Posterior cingulate gyrus (tissue), 11 donors: Measurements from ENCODE around the gene KRTAP22-2.

Experiments used
- DNase-seq, 10 donors: peaks; one replicate each; pipeline versions ENCODE4 v3.0.0 to v3.0.0-alpha.2; 2020 to 2021; ENCODE audit warnings: mixed read lengths in 3 of 10
- intact Hi-C: fragments of 100-400 bp; cut with DNase I; formaldehyde crosslinking; loops from one replicate; pipeline ENCODE4 v1.15.1; 2023

The KRTAP22-2 gene

DNA sequence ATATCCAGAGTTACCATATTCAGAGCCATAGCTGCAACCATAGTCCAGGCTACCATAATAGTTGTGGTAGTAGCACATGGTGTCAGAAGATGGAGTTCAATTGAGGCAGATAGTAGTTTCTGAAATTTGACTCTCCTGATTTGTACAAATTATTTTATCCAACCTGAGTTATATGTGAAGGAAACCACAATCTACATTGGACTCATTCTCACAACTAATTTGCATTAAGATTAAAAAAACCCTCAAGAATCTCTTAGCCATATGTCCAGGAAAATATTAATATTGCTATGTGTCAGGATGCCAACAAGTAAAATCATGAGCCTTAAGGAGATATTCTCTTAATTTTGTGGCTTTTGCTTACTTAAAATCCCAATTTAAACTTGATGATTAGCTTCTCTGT is at the start of gene KRTAP22-2:
KRTAP22-2 (minus strand) TSS at position 101 of the 400 bp plus-strand sequence.
- no peak for DNase-seq
- intact Hi-C loops = no loop called here

DNA sequence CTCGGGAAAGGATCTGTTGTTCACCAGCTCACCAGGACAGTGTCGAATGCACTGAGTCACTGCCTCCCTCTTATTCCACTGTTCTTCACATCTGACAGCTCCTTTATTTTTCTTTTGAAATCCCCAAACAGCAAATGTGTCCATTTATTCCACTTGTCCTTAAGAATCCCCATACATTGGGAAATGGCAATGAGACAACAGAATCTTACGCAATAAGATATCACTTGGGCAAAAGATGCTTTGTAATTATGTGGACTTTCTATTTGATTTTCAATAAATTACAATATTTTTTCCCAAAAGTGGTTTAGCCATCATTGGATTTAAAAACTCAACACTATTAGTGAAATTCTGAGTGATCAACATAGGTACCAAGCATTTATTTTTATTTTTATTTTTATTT is 48.5 kb upstream of the KRTAP22-2 start:
- intact Hi-C loops = no loop called here
- no peak for DNase-seq

DNA sequence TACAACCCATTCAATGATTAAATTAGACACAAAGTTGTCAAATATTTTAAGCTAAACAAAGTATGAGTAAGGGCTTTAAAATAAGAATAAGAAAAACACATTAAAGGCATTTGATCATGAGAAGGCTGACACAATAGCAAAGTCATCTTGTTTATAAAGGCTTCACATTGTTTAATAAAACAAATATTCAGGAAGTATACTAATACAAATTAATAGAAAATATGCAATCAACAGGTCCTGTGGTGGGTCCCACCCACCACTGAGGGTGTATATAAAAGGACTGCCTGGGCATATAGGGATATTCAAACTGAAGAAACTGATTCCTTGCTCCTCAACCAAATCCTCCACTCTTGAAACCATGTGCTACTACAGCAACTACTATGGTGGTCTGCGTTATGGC is 44.7 kb upstream of the KRTAP22-2 start, which contains the start of gene KRTAP20-2:
KRTAP20-2 (plus strand) TSS at position 301 of the 400 bp plus-strand sequence; CDS start at position 359, 58 bp downstream.
- intact Hi-C loops = no loop called here
- DNase-seq = no peak

DNA sequence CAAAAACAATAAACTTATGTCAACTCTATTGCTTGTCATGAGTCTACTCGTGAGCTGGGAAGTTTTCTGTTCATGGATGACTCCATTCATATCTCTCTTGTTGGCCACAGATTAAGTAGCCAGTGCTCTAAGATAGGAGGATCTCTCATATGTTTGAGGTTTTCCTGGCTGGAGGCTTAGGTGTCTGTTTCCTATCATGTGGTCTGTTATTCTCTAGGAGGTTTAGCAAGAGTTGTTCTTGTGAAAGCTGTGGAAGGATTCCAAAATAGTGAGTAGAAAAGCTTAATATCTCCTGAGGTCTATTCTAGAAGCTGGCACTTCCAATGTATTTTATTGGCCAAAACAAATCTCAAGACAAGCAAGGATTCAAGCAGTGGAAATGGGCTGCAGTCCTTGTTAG is 39.0 kb upstream of the KRTAP22-2 start:
- no peak for DNase-seq
- intact Hi-C loops = no loop called here

DNA sequence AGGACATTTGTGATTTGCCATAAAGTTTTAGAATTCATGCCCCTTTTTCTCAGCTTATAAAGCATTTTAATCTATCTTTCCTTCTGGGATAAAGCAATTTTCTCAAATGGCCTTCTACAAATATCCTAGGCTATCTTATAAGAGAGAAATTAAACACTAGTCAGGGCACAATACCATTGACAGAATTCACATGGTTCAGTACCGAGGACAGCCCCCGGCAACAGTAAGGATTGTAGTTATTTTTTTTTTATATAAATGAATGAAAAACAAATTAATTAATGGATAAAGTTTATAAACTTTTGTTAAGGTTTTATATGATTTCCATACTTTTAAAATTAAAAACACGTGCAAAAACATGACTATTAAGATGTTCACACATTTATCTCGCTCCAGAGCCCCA is 37.9 kb upstream of the KRTAP22-2 start:
- intact Hi-C loops = no loop called here
- no peak for DNase-seq

DNA sequence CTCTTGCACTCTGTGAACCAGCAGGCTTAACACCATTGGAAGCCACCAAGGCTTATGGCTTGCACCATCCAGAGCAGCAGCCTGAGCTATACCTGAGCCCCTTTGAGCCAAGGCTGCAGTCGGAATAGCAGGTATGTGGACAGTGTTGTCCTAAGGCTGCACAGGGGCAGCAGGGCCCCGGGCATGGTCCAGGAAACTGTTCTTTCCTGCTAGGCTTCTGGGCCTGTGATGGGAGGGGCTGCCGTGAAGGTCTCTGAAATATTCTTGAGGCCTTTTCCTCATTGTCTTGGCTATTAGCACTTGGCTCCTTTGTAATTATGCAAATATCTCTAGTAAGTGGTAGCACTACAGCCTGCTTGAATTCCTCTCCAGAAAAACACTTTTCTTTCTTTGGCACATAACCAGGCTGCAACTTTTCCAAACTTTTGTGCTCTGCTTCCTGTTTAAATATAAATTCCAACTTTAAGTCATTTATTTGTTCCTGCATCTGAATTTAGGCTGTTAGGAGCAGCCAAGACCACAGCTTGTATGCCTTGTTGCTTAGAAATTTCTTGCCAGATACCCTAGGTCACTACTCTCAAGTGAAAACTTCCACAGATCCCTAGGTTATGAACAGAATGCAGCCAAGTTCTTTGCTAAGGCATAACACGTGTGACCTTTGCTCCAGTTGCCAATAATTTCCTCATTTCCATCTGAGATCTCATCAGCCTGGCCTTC is 35.4 kb upstream of the KRTAP22-2 start:
- intact Hi-C loops = no loop called here

DNA sequence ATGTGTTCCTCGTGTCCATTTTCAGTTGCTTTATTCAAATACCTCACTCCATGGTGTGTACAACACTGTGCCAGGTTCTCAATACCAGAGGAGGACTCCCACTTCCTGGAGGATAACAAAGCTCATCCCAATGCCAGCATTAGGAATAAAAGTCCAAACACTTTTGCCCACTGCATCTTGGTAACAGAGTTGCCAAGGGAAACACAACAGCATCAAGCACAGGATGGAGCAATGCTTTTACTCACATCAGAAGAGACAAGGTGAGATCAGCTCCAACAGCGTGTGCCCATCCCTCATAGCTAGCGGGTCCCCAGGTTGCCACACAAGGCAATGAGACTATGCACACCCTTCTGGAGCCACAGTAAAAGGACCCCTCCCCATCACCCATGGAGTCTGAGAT is 33.2 kb upstream of the KRTAP22-2 start:
- DNase-seq = peak in 1 of 10 donors; percentile 24
- intact Hi-C loops = no loop called here

More for the DNA sequence above, 35.4 kb upstream of the KRTAP22-2 start:
- peak in 1 of 10 donors; percentile 66 for DNase-seq

DNA sequence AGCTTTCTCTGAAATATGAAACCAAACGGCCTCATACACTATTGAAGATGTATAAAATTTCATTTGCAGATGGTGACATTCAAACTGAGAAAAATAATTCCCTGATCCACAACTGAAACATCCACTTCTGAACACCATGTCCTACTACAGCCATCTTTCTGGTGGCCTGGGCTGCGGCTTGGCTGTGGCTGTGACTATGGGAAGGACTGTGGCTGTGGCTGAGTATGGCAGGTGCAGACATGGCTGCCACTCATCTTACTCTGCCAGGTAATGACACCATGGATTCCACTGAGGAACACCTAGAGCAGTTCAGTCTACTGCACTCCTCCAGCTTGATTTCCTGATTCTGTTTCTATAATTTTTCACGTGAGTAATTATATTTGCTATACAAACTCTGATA is 30.3 kb upstream of the KRTAP22-2 start, which contains the start of gene KRTAP20-4:
KRTAP20-4 (plus strand) TSS at position 106 of the 400 bp plus-strand sequence.
- intact Hi-C loops = no loop called here
- peak in 2 of 10 donors; percentile 22 to 62 for DNase-seq

DNA sequence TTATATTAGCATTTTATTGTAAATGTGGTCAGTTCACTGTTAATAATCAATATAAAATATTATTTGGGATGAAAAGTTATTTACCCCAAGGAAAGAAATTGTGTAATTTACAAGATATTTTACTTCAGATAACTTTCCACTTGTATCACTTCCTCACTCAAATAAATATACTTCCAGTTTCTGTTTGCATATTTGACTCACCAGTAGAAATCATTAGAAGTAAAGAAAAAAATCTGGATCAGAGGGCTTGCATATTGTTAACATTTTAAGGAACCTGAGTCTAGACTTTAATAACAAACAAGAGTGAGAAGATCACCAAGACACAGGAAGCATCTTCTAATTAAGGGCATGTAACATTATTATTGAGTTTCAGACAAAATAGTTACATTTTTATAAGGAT is 29.9 kb upstream of the KRTAP22-2 start:
- DNase-seq = no peak
- intact Hi-C loops = no loop called here

DNA sequence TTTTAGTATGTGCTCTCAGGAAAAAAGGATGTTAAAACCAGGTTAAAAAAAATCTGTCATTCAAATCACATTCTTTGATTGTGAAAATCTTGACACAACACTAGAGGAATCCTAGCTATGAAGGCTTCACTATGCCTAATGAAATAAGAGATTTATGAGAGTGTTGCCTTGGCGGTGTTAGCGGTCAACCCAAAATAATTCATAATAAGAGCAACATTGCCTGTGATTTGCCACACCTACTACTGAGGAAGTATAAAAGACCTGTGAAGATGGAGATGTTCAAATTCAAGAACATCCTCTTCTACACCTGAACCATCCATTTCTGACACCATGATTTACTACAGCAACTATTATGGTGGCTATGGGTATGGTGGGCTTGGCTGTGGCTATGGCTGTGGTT is 25.9 kb upstream of the KRTAP22-2 start, which contains the start of gene KRTAP20-1:
KRTAP20-1 (plus strand) TSS at position 301 of the 400 bp plus-strand sequence; CDS start at position 331, 30 bp downstream.
- no peak for DNase-seq
- intact Hi-C loops = no loop called here

DNA sequence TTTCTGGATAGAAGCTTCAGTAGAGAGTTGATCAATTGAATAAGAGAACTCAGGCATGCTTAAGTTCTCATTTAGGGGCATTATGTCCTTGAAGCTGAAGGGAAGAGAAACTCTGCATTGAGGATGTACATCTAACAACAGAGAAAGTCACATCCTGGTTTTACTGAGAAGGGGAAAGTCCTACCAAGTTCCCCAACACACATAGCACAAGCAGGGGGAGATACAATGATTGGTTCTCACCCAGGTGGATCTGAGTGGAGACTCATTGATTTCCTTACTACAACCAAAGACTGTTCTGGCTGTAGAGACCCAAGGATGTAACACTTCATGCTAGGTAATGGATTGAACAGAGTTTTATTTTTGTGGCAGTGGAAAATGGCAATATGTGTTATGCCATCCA is 25.0 kb upstream of the KRTAP22-2 start:
- intact Hi-C loops = no loop called here
- DNase-seq = no peak

DNA sequence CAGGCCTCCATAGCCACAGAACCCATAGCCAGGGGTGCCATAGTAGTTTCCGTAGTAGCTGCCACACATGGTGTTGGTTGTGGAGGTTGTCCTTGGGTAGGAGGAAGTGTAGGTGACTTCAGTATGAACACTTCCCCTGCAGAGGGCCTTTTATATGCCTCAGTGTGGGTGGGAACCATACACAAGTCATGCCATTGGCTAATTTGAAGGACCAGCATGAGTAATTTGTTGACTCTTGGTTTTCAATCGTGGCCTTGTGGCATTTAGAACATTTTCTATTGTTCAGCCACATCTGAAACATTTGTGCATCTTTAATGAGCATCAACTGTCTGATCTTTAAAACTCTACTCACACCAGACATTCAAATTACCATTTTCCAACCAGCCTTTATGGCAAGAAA is 23.6 kb upstream of the KRTAP22-2 start, which contains the start of gene KRTAP6-1:
KRTAP6-1 (minus strand) TSS at position 95 of the 400 bp plus-strand sequence; CDS start at position 69, 26 bp downstream.
- intact Hi-C loops = no loop called here
- no peak for DNase-seq

DNA sequence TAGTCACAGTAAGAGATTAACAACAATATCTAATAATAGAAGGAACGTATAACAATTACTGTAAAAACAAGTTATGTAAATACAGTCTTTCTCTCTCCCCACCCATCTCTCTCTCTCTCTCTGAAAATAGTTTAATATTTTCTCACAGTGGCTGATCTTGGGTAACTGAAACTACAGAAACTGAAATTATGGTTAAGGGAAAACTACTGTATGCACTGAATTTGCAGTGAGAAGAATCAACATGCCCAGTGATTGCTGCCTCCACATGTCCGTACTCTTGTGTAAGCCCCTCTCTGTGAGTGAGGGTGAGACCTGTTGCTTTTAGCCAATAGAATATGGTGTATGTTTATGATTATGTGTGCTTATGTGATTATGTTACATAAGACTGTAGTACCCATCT is 21.9 kb upstream of the KRTAP22-2 start:
- intact Hi-C loops = no loop called here
- DNase-seq = no peak

DNA sequence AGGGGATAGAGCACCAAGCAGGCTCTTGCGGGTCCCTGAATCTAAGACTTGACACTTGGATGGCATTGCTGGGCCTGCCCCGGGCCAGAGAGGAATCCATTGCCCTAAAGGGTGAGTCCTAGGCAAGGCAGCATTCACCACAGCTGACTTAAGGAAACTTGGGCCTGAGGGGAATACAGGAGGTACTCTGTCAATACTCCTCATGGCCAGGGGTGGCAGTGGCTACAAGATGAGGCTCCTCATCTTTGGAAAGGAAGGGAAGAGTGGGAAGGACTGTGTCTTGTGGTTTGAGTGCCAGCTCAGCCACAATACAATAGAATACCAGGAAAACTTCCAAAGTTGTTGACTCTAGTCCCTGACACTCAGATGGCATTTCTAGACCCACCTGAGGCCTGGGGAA is 15.8 kb upstream of the KRTAP22-2 start:
- no peak for DNase-seq
- intact Hi-C loops = no loop called here

DNA sequence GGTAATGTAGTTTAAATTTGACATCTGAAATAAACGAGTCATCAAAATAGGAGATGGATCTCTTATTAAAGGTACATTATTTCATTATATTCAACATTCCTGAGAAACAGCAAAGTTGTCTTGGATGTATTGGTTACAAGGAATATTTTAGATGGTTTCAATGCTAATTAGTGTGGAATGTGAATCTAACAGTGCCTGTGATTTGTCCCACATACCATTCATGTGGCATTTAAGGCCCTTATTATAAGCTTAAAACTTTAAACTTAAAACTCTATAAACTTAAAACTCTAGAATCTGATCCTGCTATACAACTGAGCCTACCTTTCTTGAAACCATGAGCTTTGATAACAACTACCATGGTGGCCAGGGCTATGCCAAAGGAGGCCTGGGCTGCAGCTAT is 10.6 kb upstream of the KRTAP22-2 start, which contains the start of gene KRTAP22-1:
KRTAP22-1 (plus strand) TSS at position 301 of the 400 bp plus-strand sequence.
- intact Hi-C loops = no loop called here
- no peak for DNase-seq

DNA sequence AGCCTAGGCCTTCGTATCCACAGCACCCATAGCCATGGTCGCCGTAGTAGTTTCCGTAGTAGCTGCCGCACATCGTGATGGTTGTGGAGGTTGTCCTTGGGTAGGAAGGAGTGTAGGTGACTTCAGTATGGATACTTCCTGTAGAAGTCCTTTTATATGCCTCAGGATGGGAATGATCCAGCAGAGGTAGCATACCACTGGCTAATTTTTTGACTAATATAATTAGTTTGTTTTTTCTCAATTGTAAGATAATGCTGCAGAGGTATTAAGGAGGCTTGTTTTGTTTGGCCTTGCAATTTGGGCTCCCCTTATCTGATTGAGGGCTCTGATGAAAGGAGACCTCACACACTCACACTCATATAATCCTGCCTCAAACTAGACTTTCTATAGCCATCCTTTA is 8.6 kb upstream of the KRTAP22-2 start, which contains the start of gene KRTAP6-2:
KRTAP6-2 (minus strand) TSS at position 101 of the 400 bp plus-strand sequence; CDS start at position 73, 28 bp downstream.
- intact Hi-C loops = no loop called here
- peak in 1 of 10 donors; percentile 67 for DNase-seq

DNA sequence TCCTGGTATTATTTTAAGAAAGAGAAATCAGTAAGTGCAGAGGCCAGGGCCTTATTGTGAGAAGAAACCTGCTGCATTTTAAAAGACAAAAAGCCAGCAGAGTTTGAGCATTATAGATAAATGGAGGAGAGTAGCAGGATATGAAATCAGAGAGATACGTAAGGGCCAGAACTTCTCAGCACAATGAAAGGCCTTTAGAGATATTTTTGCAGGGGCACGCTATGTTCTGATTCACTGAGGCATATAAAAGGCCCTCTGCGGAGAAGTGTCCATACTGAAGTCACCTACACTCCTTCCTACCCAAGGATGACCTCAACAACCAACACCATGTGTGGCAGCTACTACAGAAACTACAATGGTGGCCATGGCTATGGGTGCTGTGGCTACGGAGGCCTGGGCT is 1.9 kb upstream of the KRTAP22-2 start, which contains the start of gene KRTAP6-3:
KRTAP6-3 (plus strand) TSS at position 301 of the 400 bp plus-strand sequence; CDS start at position 307, 6 bp downstream.
- no peak for DNase-seq
- intact Hi-C loops = no loop called here

DNA sequence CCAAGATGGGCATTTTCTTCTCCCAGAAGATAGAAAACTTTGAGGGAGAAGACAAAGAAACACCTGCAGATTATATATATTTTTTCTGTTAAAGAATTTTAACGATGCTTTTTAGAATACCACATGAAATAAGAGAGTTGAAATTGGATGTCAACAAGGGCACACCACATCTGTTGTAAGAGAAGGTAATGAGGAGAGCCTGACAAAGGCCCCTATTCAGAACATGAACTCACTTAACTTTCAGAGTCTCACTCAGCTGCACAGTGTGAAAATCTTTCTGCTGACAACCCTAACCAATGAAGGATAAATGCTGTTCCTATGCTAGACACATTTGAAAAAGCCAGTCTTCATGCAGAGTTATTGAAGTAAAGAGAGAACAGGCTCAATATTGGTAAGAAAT is 7.3 kb downstream of the KRTAP22-2 start:
- no peak for DNase-seq
- intact Hi-C loops = no loop called here

DNA sequence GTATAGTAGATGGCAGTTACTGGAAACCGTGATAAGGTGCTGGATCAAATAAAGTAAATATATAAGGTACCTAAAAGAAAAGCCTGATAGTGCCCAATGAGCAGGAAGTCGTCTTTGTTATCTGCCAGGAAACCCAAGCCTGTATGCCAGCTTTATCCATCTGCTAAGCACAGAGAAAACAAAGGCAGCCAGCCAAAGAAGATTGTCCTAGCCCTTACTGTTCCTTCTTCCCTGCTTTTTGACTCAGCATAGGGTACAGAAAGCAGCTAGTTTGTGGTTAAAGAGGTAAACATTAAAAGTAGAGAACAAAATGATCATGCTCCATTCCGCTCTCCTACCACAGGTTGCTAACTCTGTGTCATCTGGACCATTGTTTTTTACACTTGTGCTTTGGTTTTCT is 10.1 kb downstream of the KRTAP22-2 start:
- no peak for DNase-seq
- intact Hi-C loops = no loop called here

DNA sequence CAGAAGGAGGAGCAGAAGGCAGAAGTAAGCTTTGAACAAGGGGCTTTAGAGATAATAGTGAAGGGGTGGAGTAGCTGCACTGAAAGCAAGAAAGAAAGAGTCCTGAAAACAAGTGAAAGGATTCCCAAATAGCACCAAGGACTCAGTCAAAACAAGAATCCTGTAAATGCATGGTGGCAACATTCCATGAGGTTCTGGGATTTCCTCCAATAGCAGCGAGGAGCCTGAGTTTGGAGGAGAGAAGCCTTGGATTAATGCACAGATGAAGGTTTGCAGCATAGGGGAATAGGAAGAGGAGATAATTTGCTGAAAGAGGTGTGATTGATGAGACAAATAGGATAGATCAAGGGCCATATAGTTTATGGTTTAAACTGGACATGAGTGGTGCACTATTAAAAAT is 10.9 kb downstream of the KRTAP22-2 start:
- no peak for DNase-seq
- intact Hi-C loops = no loop called here

DNA sequence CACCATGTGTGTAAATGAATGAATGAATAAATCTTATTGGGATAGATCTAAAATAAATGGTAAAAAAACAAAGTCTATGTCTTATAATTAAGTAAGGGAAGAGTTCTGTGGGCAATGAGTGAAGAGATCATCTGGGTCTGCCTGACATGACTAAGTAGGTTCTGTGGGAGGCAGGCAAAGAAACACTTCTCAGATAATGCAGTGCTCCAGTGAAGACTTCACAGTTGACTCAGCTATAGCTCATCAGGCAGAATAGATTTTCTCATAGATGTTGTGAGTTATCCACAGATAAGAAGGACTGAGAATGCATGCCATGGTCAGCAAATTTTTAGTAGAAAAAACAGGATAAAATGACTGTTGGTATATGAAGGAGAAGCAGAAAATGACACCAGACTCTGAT is 12.4 kb downstream of the KRTAP22-2 start:
- DNase-seq = no peak
- intact Hi-C loops = no loop called here

DNA sequence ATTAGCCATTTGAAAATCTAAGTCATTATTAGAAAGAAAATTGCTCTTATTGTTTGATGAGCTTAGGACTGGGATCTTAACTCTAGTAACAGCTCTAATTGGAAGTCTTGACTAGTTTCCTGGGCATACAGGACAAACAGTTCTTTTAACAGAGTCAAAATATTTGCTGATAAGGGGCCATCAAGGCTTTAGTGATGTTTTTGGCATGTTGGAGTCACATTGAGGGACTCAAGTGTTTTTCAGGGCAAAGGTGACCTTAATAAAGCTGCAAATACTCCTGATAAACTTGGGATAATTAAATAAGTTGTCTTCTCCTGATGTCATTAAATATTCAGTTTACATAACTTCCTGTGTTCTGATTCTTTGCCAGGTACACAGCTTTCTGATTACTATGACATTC is 22.6 kb downstream of the KRTAP22-2 start:
- intact Hi-C loops = no loop called here
- no peak for DNase-seq
